MG63 (cell line): ENCODE data around the gene COL11A2. TPM values are rescaled to one million over a fixed set of nuclear protein-coding genes. Genes with fewer than 3 reads are reported as not detected.

ENCODE experiments used
- DNase-seq: peaks from one replicate; pipeline ENCODE4 v3.0.0-alpha.2; 2020
- H3K27me3 ChIP-seq: fragments of 250-450 bp; sonication (Bioruptor Pico); 2 replicates; pipeline ENCODE4 v1.5.1; 2020; ENCODE audit warnings: mild to moderate bottlenecking, moderate library complexity
- H3K36me3 ChIP-seq: fragments of 250-450 bp; sonication (Bioruptor Pico); 2 replicates; pipeline ENCODE4 v1.5.1; 2020; ENCODE audit warnings: mild to moderate bottlenecking, moderate library complexity
- H3K4me3 ChIP-seq: fragments of 250-450 bp; sonication (Bioruptor Pico); 2 replicates; pipeline ENCODE4 v1.5.1; 2020; ENCODE audit warnings: mild to moderate bottlenecking, moderate library complexity
- H3K9me3 ChIP-seq: fragments of 250-450 bp; sonication (Bioruptor Pico); 2 replicates; pipeline ENCODE4 v1.5.1; 2020; ENCODE audit warnings: mild to moderate bottlenecking, moderate library complexity
- total RNA-seq: library from RNA; depleted of rRNA; stranded (reverse); fragments of >200 nt; shearing (Covaris generic); gene quantifications from 2 replicates; pipeline ENCODE4 v1.2.3, GENCODE V29; 2014; ENCODE audit warnings: low replicate concordance

COL11A2 gene
- total RNA-seq, 1 experiment from 2014 or later = 0.99 TPM

DNA sequence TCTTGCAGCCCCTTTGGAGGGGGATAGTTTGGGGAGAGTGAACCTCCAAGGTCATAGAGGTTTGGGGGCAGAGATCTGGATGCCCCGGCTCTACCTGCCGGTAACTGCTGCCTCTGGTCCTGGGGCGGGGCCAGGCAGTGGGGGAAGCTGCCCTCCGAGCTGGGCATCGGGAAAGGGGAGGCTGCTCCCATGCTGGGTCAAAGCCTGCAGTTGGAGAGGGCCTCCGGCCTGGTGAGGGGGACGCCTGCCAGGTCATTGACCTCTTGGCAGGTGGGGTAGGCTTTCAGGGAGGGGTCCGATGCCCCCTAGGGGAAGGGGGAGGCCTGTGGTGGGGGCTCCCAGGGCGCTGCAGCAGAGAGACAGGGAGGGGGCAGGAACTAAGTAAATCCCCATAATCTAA lies 7.1 kb downstream of the COL11A2 start:
- Histone ChIP-seq H3K9me3 (no peaks in the 10 kb centered on the region), H3K36me3 (no peaks in the 10 kb centered on the region), H3K4me3 (no peak overlapping the region), H3K27me3 (no peaks in the 10 kb centered on the region)
- no peak for DNase-seq

- Histone ChIP-seq H3K36me3 (no peaks in the 10 kb centered on the region), H3K4me3 (no peak overlapping the region), H3K27me3 (no peaks in the 10 kb centered on the region), H3K9me3 (no peaks in the 10 kb centered on the region)
- DNase-seq = no peak
These were observed 9.1 kb downstream of the COL11A2 start for GRCh38 chr6:33183071-33183683.

GRCh38 chr6:33181141-33181540 lies 11.1 kb downstream of the COL11A2 start:
- DNase-seq = no peak
- H3K4me3 ChIP-seq = no peak overlapping the region
- H3K27me3 ChIP-seq = no peaks in the 10 kb centered on the region
- no peaks in the 10 kb centered on the region for H3K9me3 ChIP-seq
- no peaks in the 10 kb centered on the region for H3K36me3 ChIP-seq

DNA sequence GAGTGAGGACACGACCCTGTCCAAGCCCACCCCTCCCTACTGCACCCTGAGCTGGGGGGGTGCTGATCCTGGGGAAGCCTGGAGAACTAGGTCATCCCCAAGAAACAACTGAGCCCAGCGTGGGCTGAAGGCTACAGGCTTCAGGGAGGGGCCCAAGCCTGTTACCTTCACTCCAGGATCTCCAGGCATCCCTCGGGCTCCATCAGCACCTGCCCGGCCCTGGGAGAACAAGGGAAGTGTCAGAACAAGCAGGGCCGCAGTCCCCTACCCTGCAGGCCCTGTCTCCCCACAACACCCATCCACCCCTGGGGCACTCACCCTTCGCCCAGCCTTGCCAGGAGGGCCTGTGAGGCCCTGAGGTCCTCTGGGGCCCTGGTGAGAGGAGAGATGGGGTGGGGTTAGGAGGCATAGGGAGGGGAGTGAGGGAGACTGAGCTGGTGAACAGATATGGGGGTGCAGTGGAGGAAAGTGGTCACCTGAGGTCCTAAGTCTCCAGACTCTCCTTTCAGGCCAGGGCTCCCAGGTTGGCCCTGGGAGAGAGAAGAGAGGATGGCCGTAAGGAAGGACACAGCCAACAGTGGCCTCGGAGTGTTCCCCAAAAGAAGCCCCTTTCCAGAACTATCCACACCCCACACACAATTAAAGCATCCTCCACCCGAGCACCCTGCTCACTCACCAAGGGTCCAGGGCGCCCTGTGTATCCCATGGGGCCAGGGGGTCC lies 13.4 kb downstream of the COL11A2 start:
- Histone ChIP-seq H3K4me3 (no peak overlapping the region), H3K9me3 (no peaks in the 10 kb centered on the region), H3K27me3 (no peaks in the 10 kb centered on the region), H3K36me3 (no peaks in the 10 kb centered on the region)
- DNase-seq = no peak

- H3K36me3 ChIP-seq = no peaks in the 10 kb centered on the region
- H3K9me3 ChIP-seq = no peaks in the 10 kb centered on the region
- H3K27me3 ChIP-seq = no peaks in the 10 kb centered on the region
- H3K4me3 ChIP-seq = no peak overlapping the region
- no peak for DNase-seq
These were observed 14.5 kb downstream of the COL11A2 start for GRCh38 chr6:33177552-33178446.

DNA sequence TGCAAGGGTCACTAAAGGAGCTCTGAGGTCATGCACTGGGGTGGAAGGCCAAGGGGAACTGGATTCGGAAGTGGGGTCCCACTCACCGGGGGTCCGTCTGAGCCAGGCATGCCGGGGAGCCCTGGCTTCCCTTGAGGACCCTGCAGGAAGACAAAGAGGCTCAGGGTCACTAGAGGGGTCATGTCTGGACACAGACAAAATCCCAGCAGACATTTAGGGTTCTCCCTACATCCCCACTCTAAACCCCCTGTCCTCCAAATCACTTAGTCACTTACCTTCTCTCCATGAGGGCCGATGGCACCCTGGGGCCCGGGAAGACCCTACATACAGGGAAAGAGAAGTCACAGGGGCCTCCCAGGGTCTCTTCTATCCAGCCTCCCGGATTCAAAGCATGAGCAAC lies 15.4 kb downstream of the COL11A2 start:
- DNase-seq = no peak

DNA sequence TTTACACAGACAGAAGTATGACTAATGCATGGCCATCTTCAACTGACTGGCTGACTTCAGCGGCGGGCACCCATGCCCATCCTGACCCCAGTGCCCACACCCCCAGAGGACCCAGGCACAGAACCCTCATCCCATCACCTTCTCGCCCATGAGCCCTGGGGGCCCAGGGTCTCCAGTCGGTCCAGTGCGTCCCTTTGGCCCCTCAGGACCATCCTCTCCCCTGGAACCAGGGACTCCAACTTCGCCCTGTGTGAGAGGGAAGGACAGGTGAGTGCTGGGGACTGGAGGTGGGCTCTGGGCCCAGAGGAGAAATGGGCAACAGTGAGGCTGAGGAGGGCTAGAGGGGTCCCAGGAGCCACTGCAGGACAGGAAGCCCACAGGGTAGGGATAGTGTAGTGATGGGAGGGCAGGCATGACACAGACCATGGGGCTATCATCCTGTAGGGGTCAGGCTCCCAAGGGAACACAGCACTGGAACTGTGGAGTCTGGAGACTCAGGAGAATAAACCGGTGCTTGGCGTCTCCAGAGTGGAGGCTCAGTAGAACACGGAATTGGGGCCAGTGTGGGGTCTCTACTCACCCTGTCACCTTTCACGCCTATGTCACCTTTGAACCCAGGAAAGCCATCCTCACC lies 16.7 kb downstream of the COL11A2 start:
- Histone ChIP-seq H3K9me3 (no peaks in the 10 kb centered on the region), H3K36me3 (no peaks in the 10 kb centered on the region), H3K27me3 (no peaks in the 10 kb centered on the region), H3K4me3 (no peak overlapping the region)
- DNase-seq = no peak

More for the DNA sequence above, 15.4 kb downstream of the COL11A2 start:
- H3K9me3 ChIP-seq = no peaks in the 10 kb centered on the region
- H3K36me3 ChIP-seq = no peaks in the 10 kb centered on the region
- H3K4me3 ChIP-seq = no peak overlapping the region
- no peaks in the 10 kb centered on the region for H3K27me3 ChIP-seq

DNA sequence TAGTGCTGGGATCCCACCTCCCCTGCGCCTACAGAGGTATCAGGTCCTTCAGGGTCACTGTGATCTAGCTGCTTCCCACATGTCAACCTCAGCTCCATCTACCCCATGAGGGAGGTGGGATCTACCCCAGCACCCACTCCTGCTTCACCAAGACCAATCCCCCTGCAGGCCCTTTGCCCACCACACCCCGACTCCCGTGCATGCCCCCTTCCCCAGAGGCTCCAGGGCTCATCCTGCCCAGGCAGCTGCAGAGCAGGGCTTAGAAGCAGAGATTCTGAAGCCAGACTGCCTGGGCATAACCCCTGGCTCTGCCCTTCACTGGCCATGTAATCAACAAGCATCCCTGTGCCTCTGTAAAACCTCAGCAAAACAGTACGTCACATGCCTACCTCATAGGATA lies 17.5 kb downstream of the COL11A2 start:
- no peak for DNase-seq

DNA sequence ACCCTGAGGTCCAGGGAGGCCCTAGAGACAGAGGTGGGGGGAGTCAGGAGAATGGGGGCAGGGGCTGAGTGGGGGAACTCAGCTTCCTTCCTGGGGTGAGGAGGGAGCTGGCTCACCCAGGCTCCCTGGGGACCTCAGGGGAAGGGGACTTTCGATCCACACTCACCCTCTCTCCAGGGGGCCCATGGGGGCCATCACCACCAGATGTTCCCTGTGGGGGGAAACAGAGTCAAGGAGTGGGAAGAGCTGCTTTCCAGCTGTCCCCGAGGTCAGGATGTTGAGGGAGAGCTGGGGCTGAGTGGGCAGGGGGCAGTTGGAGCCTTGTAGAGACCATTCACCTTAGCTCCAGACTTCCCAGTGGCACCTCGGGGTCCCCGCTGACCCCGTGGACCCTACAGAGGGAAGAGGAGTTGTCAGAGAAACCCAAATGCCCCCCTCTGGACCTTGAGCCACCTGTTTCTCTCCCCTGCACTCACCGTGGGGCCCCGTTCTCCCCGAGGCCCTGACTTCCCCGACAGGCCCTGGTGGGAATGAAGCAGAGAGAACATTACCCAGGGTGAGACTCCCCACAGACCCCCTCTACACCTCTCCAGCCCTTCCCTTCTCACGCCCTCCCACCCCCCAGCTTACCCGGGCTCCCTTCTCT lies 18.6 kb downstream of the COL11A2 start:
- Histone ChIP-seq H3K27me3 (no peaks in the 10 kb centered on the region), H3K4me3 (no peak overlapping the region), H3K36me3 (no peaks in the 10 kb centered on the region), H3K9me3 (no peaks in the 10 kb centered on the region)
- DNase-seq = peak; percentile 1

More for the DNA sequence above, 17.5 kb downstream of the COL11A2 start:
- no peaks in the 10 kb centered on the region for H3K9me3 ChIP-seq
- H3K36me3 ChIP-seq = no peaks in the 10 kb centered on the region
- H3K4me3 ChIP-seq = no peak overlapping the region
- H3K27me3 ChIP-seq = no peaks in the 10 kb centered on the region

GRCh38 chr6:33172688-33173534 lies 19.4 kb downstream of the COL11A2 start:
- Histone ChIP-seq H3K27me3 (no peaks in the 10 kb centered on the region), H3K36me3 (no peaks in the 10 kb centered on the region), H3K9me3 (no peaks in the 10 kb centered on the region), H3K4me3 (no peak overlapping the region)
- peak; percentile 49 for DNase-seq

DNA sequence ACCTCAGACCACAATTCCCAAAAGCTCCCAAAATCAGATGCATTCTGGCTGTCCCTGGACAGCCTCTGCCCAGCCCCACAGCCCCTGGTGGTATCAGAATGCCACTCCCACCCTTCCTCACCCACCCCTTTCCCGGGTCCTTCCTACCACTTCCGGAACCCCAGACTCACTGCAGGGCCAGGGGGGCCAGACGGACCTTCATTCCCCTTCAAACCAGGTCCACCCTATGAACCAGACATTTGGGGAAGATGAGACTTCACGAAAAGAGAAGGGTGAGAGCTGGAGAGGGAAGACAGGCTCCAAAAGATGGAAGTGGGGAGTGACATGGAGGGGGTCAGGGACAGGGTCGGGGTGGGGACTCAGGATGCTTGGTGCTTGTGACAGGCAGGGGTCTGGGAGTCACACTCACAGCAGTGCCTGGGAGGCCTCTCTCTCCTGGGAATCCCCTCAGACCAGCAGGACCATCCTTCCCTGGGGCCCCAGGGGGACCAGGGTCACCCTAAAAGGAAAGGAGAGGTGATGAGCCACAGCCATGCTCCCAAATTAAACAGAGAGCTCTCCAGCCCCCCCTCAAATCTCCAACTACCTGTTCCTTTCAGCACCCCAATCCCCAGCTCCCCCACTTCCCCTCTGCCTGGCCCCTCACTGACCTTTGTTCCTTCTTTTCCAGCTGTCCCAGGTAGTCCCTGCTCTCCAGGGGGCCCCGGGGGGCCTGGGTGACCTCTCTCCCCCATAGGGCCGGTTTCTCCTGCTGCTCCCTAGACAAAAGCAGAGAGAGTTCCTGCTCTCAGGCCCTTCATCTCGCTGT lies 20.2 kb downstream of the COL11A2 start:
- DNase-seq = peak; percentile 0
- no peak overlapping the region for H3K4me3 ChIP-seq
- H3K9me3 ChIP-seq = no peaks in the 10 kb centered on the region
- no peaks in the 10 kb centered on the region for H3K36me3 ChIP-seq
- H3K27me3 ChIP-seq = no peaks in the 10 kb centered on the region

GRCh38 chr6:33171016-33171879 lies 21.0 kb downstream of the COL11A2 start:
- Histone ChIP-seq H3K27me3 (no peaks in the 10 kb centered on the region), H3K9me3 (no peaks in the 10 kb centered on the region), H3K36me3 (no peaks in the 10 kb centered on the region), H3K4me3 (no peak overlapping the region)
- no peak for DNase-seq

DNA sequence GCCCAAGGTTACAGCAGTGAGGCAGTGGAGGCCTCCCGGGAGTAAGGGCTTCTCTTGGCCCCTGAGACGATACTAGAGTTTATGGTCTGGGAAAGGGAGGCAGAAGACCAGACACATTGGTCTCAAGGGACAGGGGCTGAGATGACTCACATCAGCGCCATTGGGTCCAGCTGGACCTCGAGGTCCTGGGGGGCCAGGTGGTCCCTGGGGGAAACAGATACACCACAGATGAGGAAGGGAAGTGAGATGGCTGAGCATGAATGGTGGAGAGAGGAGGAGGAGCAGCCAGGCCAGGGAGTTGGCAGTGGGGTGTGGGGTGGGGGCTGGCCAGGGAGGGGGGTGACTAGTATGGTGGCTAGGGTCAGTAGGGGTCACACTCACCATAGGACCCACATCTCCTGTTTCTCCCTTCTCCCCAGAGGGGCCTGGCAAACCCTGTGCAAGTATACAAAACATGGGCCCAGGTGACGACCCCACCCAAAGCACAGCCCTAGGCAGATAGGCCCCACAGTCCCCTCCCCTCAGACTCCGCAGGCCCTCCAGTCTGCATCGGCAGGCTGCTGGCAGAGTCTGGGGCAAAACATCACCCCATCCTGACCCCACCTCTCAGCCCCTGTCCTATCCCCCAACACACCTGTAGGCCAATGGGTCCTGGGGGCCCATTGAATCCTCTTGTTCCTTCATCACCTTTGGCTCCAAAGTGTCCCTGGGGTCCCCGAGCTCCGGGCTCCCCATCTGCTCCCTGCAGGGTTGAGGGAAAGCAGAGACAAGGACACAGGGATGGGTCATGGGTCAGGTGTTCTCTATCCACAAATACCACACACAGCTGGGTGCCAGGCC lies 21.9 kb downstream of the COL11A2 start:
- Histone ChIP-seq H3K36me3 (no peaks in the 10 kb centered on the region), H3K4me3 (no peak overlapping the region), H3K9me3 (no peaks in the 10 kb centered on the region), H3K27me3 (no peaks in the 10 kb centered on the region)
- no peak for DNase-seq
